Astrocyte of the spinal cord (primary cell): ENCODE measurements around the gene LFNG.

Source experiments
- DNase-seq: peaks from one replicate; pipeline ENCODE4 v3.0.0; 2011; ENCODE audit warnings: low read depth, low spot score
- H3K4me3 ChIP-seq: 2 replicates; pipeline ENCODE4 v1.5.1; 2011; ENCODE audit warnings: low read depth, mild to moderate bottlenecking, low read length, moderate library complexity
- CTCF ChIP-seq: IDR thresholded peaks from 2 replicates; pipeline ENCODE4 v1.5.1; 2012; ENCODE audit warnings: low read depth, mild to moderate bottlenecking, low read length, inconsistent platforms
- in situ Hi-C: cut with HindIII; loops from 2 replicates; pipeline ENCODE4 v1.10.0; 2017; ENCODE audit warnings: low sequenced_read_pairs

LFNG gene

GRCh38 chr7:2524808-2525657 lies 5.5 kb downstream of the LFNG start:
- DNase-seq: no peak
- in situ Hi-C loops: no loop called here
- no peak overlapping the region for H3K4me3 ChIP-seq
- TF ChIP-seq CTCF: no peak

GRCh38 chr7:2525658-2526630 lies 6.4 kb downstream of the LFNG start:
- H3K4me3 ChIP-seq: no peak overlapping the region
- TF ChIP-seq CTCF: no peak
- in situ Hi-C loops: no loop called here
- DNase-seq: peak; percentile 52

GRCh38 chr7:2526659-2527504 lies 7.3 kb downstream of the LFNG start:
- no peak overlapping the region for H3K4me3 ChIP-seq
- no peak for TF ChIP-seq CTCF
- in situ Hi-C loops: no loop called here
- no peak for DNase-seq

- no peak overlapping the region for H3K4me3 ChIP-seq
- DNase-seq: peak; percentile 76
- in situ Hi-C loops: no loop called here
- TF ChIP-seq CTCF: no peak
These were observed 8.2 kb downstream of the LFNG start for GRCh38 chr7:2527505-2528467.

GRCh38 chr7:2528481-2529095 lies 9.0 kb downstream of the LFNG start:
- in situ Hi-C loops: no loop called here
- no peak for TF ChIP-seq CTCF
- no peak overlapping the region for H3K4me3 ChIP-seq
- DNase-seq: no peak
